ENCODE data around the gene DIPK1A. TPM values are rescaled to one million over a fixed set of nuclear protein-coding genes. Genes with fewer than 3 reads are reported as not detected.

The DIPK1A gene
- polyA plus RNA-seq, 1 donor from 2014 or later, result 10.0 TPM

DNA sequence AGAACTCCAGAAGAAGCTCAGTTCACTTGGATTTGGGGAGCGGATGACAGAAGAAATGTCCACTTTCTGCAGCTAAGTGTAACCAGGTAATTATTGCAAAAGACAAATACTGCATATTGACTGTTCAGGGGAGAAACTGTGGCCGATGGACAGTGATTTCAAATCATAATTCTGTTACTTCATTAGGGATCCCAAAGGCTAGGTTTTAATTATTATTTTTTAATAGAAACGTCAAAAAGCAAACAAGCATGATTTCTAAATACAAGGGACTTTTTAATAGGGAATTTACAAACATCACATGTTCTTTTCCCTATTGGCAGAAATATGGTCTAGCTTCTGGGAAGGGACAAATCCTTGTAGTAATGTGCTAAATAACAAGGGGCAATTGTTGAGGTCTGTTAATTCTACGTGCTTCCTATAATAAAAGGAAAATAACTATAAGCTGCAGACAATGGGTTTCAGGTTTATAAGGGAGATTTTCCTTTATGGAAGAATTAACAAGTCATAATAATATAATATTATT lies 15.5 kb downstream of the DIPK1A start:
- TF ChIP-seq POLR2AphosphoS5 (IDR thresholded peaks at IDR 0.05) (no peak), SMC3 (conservative IDR thresholded peaks at IDR 0.05; ENCODE audit: poor library complexity) (no peak), REST (IDR thresholded peaks at IDR 0.05; ENCODE audit: borderline replicate concordance) (no peak), EP300 (conservative IDR thresholded peaks at IDR 0.05; ENCODE audit: poor library complexity, severe bottlenecking) (no peak), TAF1 (IDR thresholded peaks at IDR 0.05; ENCODE audit: low read depth) (no peak), MXI1 (conservative IDR thresholded peaks at IDR 0.05; ENCODE audit: poor library complexity, severe bottlenecking) (no peak), EZH2 (IDR thresholded peaks at IDR 0.05; ENCODE audit: borderline replicate concordance, insufficient read depth, low read length, poor library complexity, severe bottlenecking) (no peak), RAD21 (conservative IDR thresholded peaks at IDR 0.05) (no peak), CTCF (IDR thresholded peaks at IDR 0.05; ENCODE audit: poor library complexity, severe bottlenecking) (no peak)
- Histone ChIP-seq H3K36me3 (ENCODE audit: insufficient read depth, low read length) (no peaks in the 10 kb centered on the region), H3K9ac (ENCODE audit: low read length) (no peak overlapping the region), H3K79me2 (replicated peaks; ENCODE audit: insufficient read depth, low read length) (no peaks in the 10 kb centered on the region), H3K9me2 (ENCODE audit: insufficient read depth, low read length) (no peaks in the 10 kb centered on the region), H3K9me3 (ENCODE audit: low read length) (no peaks in the 10 kb centered on the region), H3K27me3 (ENCODE audit: insufficient read depth, low read depth, low read length) (no peaks in the 10 kb centered on the region), H4K20me1 (ENCODE audit: insufficient read depth) (no peaks in the 10 kb centered on the region), H3K4me3 (ENCODE audit: low read length) (no peak overlapping the region), H2AFZ (ENCODE audit: low read depth, low read length) (no peak overlapping the region), H3F3A (ENCODE audit: insufficient read depth, low read length, poor library complexity, severe bottlenecking) (no peaks in the 10 kb centered on the region), H3K4me2 (ENCODE audit: low read length) (no peak overlapping the region), H3K27ac (ENCODE audit: low read length) (no peak overlapping the region)

GRCh38 chr1:92944901-92945747 lies 16.1 kb downstream of the DIPK1A start:
- Histone ChIP-seq H3K4me3 (ENCODE audit: low read length) (no peak overlapping the region), H3K9me2 (ENCODE audit: insufficient read depth, low read length) (no peaks in the 10 kb centered on the region), H3K4me2 (ENCODE audit: low read length) (no peak overlapping the region), H4K20me1 (ENCODE audit: insufficient read depth) (no peaks in the 10 kb centered on the region), H3F3A (ENCODE audit: insufficient read depth, low read length, poor library complexity, severe bottlenecking) (no peaks in the 10 kb centered on the region), H3K36me3 (ENCODE audit: insufficient read depth, low read length) (no peaks in the 10 kb centered on the region), H2AFZ (ENCODE audit: low read depth, low read length) (no peak overlapping the region), H3K27ac (ENCODE audit: low read length) (no peak overlapping the region), H3K79me2 (replicated peaks; ENCODE audit: insufficient read depth, low read length) (no peaks in the 10 kb centered on the region), H3K9ac (ENCODE audit: low read length) (no peak overlapping the region), H3K27me3 (ENCODE audit: insufficient read depth, low read depth, low read length) (no peaks in the 10 kb centered on the region), H3K9me3 (ENCODE audit: low read length) (no peaks in the 10 kb centered on the region)
- TF ChIP-seq EZH2 (IDR thresholded peaks at IDR 0.05; ENCODE audit: borderline replicate concordance, insufficient read depth, low read length, poor library complexity, severe bottlenecking) (no peak), SMC3 (conservative IDR thresholded peaks at IDR 0.05; ENCODE audit: poor library complexity) (no peak), EP300 (conservative IDR thresholded peaks at IDR 0.05; ENCODE audit: poor library complexity, severe bottlenecking) (no peak), MXI1 (conservative IDR thresholded peaks at IDR 0.05; ENCODE audit: poor library complexity, severe bottlenecking) (no peak), CTCF (IDR thresholded peaks at IDR 0.05; ENCODE audit: poor library complexity, severe bottlenecking) (no peak), TAF1 (IDR thresholded peaks at IDR 0.05; ENCODE audit: low read depth) (no peak), POLR2AphosphoS5 (IDR thresholded peaks at IDR 0.05) (no peak), REST (IDR thresholded peaks at IDR 0.05; ENCODE audit: borderline replicate concordance) (no peak), RAD21 (conservative IDR thresholded peaks at IDR 0.05) (no peak)

All from neural cell (in vitro differentiated cells).